SK-N-MC (cell line): Measurements from ENCODE around the gene NRCAM.

Source experiments
- EZH2 ChIP-seq: fragments of 200-600 bp; sonication (generic); IDR thresholded peaks from one replicate; pipeline ENCODE4 v1.6.1; 2017; ENCODE audit warnings: antibody characterized with exemption
- FOXP2 ChIP-seq: optimal IDR thresholded peaks from 2 replicates; pipeline ENCODE3; 2011; ENCODE audit warnings: mild to moderate bottlenecking, moderate library complexity; ENCODE audit not compliant: insufficient read depth; ENCODE audit errors: extremely low read length, control extremely low read depth
- POLR2AphosphoS5 ChIP-seq: IDR thresholded peaks from 2 replicates; pipeline ENCODE4 v1.6.1; 2012; ENCODE audit warnings: mild to moderate bottlenecking, low read depth, low read length, borderline replicate concordance

DNA sequence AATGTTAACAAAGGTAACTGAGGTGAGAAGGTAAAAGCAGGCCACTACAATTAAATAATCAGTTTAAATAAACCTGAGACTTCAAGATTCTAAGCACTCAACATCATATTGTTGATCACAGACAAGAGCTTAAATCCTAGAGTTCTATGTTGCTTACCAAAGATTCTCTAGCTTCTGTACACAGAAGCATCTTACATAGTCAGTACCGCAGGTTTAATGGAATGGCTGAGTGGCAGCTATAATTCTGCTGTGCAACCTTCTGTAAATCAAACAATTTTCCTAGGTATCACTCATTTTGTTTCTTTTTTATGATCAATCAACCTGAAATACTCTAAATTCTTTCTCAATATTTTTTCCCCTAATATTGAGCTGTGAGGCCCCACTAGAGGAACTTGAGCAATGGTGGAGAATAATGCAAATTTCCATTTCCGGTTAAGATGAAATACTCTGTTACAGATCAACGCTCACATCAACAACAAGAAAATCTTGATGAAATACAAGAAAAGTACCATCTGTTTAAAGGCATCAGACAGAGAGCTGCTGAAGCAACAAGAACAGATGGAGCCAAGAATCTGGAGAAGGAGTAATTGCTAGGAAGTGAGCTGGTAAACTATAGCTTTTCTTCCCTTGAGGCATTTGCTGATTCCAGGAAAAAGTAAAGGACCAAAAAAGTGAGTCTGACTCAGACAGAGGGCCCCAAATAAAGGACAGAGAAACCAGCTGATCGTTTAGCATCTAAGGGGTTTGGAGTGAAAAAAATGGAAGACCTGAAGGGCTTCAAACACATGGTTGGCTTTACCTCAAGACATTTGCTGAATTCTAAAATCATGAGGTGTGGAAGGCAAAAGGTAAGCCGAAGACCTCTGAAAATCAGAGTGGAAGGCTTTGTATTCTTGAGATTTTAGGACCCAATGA lies 47.1 kb upstream of the NRCAM start:
- TF ChIP-seq EZH2 (no peak), POLR2AphosphoS5 (no peak; the same call in 1 of the 2 replicates), FOXP2 (no peak)
